Esophagus squamous epithelium (tissue), 4 donors: ENCODE results near the gene HES5.

ENCODE experiments used
- CTCF ChIP-seq, 6 experiments: fragments of 450-650 bp in 4 of 6; fragments of 200-600 bp in 2 of 6; sonication (generic) in 2 of 6; IDR thresholded peaks; one replicate each; pipeline ENCODE4 v1.5.1; 2016 to 2019; ENCODE audit warnings: antibody characterized with exemption in 6 of 6, mild to moderate bottlenecking in 4 of 6, moderate library complexity in 4 of 6
- POLR2A ChIP-seq, 4 donors: fragments of 450-650 bp; IDR thresholded peaks; one replicate each; pipeline ENCODE4 v1.6.1; 2017; ENCODE audit warnings: antibody characterized with exemption in 4 of 4, mild to moderate bottlenecking in 4 of 4, moderate library complexity in 3 of 4

DNA sequence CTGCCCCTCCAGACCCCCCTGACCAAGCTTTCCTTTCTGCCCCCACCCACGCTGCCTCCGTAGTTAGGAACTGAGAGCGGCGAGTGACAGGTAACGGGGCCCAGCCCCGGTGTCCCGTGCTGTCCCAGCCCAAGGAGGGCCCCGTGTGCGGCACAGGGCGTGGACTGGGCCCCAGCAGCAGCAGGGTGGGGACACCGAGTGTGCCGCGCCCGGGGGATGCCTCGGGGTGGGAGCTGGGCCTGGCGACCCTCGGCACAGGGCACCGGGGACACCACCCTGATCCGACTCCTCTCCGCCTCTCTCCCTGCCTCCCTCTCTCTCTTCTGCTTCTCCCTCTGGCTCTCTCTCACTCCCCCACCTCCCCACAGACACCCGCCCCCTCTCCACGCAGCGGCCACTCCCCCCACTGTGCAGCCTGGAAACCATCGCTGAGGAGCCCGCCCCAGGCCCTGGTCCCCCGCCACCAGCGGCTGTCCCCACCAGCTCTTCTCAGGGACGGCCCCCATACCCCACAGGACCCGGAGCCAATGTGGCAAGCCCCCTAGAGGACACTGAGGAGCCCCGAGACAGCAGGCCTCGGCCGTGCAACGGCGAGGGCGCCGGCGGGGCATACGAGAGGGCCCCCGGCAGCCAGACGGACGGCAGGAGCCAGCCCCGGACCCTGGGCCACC, 26.4 kb downstream of the HES5 start:
- no peak for TF ChIP-seq CTCF (IDR thresholded peaks at IDR 0.05)
- no peak for TF ChIP-seq POLR2A (IDR thresholded peaks at IDR 0.05)
